A549 (cell line): ENCODE measurements around the gene ZNF662. TPM values are rescaled to one million over a fixed set of nuclear protein-coding genes. Genes with fewer than 3 reads are reported as not detected.

Source experiments
- ATAC-seq, 2 experiments: fragments of 200-7000 bp in 1 of 2; fragments of >200 bp in 1 of 2; cut with Nextera tagmentation in 1 of 2; cut with Tn5 transposase in 1 of 2; 3 replicates each; pipeline versions ENCODE4 v1.8.0 to v1.9.1; 2018 to 2020; ENCODE audit warnings: mild to moderate bottlenecking in 1 of 2, moderate library complexity in 1 of 2
- CTCF ChIA-PET: fragments of 300-600 bp; sonication (Branson Sonifier 250); formaldehyde crosslinking; extraction: SDS; loops from one replicate; lab custom pipeline; 2021; ENCODE audit warnings: antibody characterized with exemption, inconsistent platforms; lab: Yijun Ruan, JAX
- POLR2A ChIA-PET: fragments of 350-600 bp; formaldehyde crosslinking; extraction: SDS; loops from one replicate; lab custom pipeline; 2021; ENCODE audit warnings: antibody characterized with exemption, inconsistent platforms; lab: Yijun Ruan, JAX
- DNase-seq, 2 experiments: peaks; one replicate each; pipeline versions ENCODE4 v3.0.0 to v3.0.0-alpha.2; 2011 to 2016; ENCODE audit warnings: low read depth in 1 of 2, low spot score in 1 of 2
- FAIRE-seq: peaks from 2 replicates; lab custom pipeline; 2011; peaks lifted over from hg19 to GRCh38; lab: Jason Lieb, UNC
- H3K27ac ChIP-seq, 2 experiments: fragments of >200 bp; sonication (Bioruptor Twin); formaldehyde crosslinking; 3 replicates each; pipeline ENCODE4 v1.5.1; 2016 to 2017
- H3K4me1 ChIP-seq: fragments of >200 bp; sonication (Bioruptor Twin); formaldehyde crosslinking; 3 replicates; pipeline ENCODE4 v1.6.1; 2016
- H3K4me2 ChIP-seq: fragments of >200 bp; sonication (Bioruptor Twin); formaldehyde crosslinking; 3 replicates; pipeline ENCODE4 v1.6.1; 2016
- H3K4me3 ChIP-seq: fragments of >200 bp; sonication (Bioruptor Twin); formaldehyde crosslinking; 3 replicates; pipeline ENCODE4 v1.5.1; 2016
- H3K9me3 ChIP-seq: fragments of >200 bp; sonication (Bioruptor Twin); formaldehyde crosslinking; 3 replicates; pipeline ENCODE4 v1.6.1; 2016
- ATOH8 ChIP-seq: fragments of 250-450 bp; sonication (Bioruptor Pico); IDR thresholded peaks from 2 replicates; pipeline ENCODE4 v1.5.0; 2020; ENCODE audit warnings: low read depth, mild to moderate bottlenecking, moderate library complexity
- CEBPB ChIP-seq, 2 experiments: fragments of >200 bp in 1 of 2; sonication (Bioruptor Twin) in 1 of 2; formaldehyde crosslinking in 1 of 2; IDR thresholded peaks; 2 replicates each; pipeline ENCODE4 v1.6.1; 2012 to 2016
- CHD4 ChIP-seq: fragments of 200-600 bp; sonication (generic); IDR thresholded peaks from 2 replicates; pipeline ENCODE4 v1.6.1; 2016; ENCODE audit warnings: antibody characterized with exemption, mild to moderate bottlenecking, borderline replicate concordance
- EHF ChIP-seq: fragments of 250-450 bp; sonication (Bioruptor Pico); IDR thresholded peaks from 2 replicates; pipeline ENCODE4 v1.5.0; 2020; ENCODE audit warnings: mild to moderate bottlenecking
- ELK1 ChIP-seq: fragments of 150-350 bp; IDR thresholded peaks from 2 replicates; pipeline ENCODE4 v1.6.1; 2014; ENCODE audit warnings: low read depth, mild to moderate bottlenecking, low read length
- EP300 ChIP-seq, 2 experiments: fragments of >200 bp; sonication (Bioruptor Twin); formaldehyde crosslinking; IDR thresholded peaks; 2 replicates in 1 of 2; 3 replicates in 1 of 2; pipeline ENCODE4 v1.6.1; 2016 to 2017
- ESRRA ChIP-seq: fragments of 150-350 bp; IDR thresholded peaks from 2 replicates; pipeline ENCODE4 v1.6.1; 2014; ENCODE audit warnings: mild to moderate bottlenecking, low read length, borderline replicate concordance
- FOXS1 ChIP-seq: fragments of 250-450 bp; sonication (Bioruptor Pico); IDR thresholded peaks from 2 replicates; pipeline ENCODE4 v1.5.0; 2020; ENCODE audit warnings: mild to moderate bottlenecking, moderate library complexity
- HES2 ChIP-seq: fragments of >200 bp; sonication (Bioruptor Twin); formaldehyde crosslinking; IDR thresholded peaks from 2 replicates; pipeline ENCODE4 v1.6.1; 2016
- HEYL ChIP-seq: fragments of 250-450 bp; sonication (Bioruptor Pico); IDR thresholded peaks from 2 replicates; pipeline ENCODE4 v1.8.0; 2021; ENCODE audit warnings: mild to moderate bottlenecking, moderate library complexity
- HOXB5 ChIP-seq: fragments of 250-450 bp; sonication (Bioruptor Pico); IDR thresholded peaks from 2 replicates; pipeline ENCODE4 v1.5.0; 2020; ENCODE audit warnings: mild to moderate bottlenecking, moderate library complexity
- NFE2L2 ChIP-seq: fragments of 150-350 bp; conservative IDR thresholded peaks from 2 replicates; pipeline ENCODE4 v1.6.1; 2014; ENCODE audit warnings: low read length
- NPAS2 ChIP-seq: fragments of 250-450 bp; sonication (Bioruptor Pico); IDR thresholded peaks from 2 replicates; pipeline ENCODE4 v1.8.0; 2022; ENCODE audit warnings: mild to moderate bottlenecking, moderate library complexity, borderline replicate concordance
- PBX3 ChIP-seq: IDR thresholded peaks from 2 replicates; pipeline ENCODE4 v1.6.1; 2012
- RAD21 ChIP-seq, 2 experiments: fragments of >200 bp in 1 of 2; sonication (Bioruptor Twin) in 1 of 2; formaldehyde crosslinking in 1 of 2; IDR thresholded peaks in 1 of 2; conservative IDR thresholded peaks in 1 of 2; 2 replicates in 1 of 2; 3 replicates in 1 of 2; pipeline ENCODE4 v1.6.1; 2012 to 2018; ENCODE audit warnings: inconsistent platforms in 1 of 2
- RFX5 ChIP-seq: fragments of 450-650 bp; IDR thresholded peaks from 2 replicates; pipeline ENCODE4 v1.7.1; 2014; ENCODE audit warnings: antibody characterized with exemption, mild to moderate bottlenecking, moderate library complexity
- RNF2 ChIP-seq: fragments of 200-600 bp; sonication (generic); IDR thresholded peaks from 2 replicates; pipeline ENCODE4 v1.6.1; 2016; ENCODE audit warnings: low read depth, mild to moderate bottlenecking, antibody characterized with exemption, moderate library complexity, borderline replicate concordance
- SMC3 ChIP-seq: fragments of >200 bp; sonication (Bioruptor Twin); formaldehyde crosslinking; IDR thresholded peaks from 3 replicates; pipeline ENCODE4 v1.6.1; 2018; ENCODE audit warnings: inconsistent platforms
- SREBF2 ChIP-seq: fragments of 450-650 bp; IDR thresholded peaks from 2 replicates; pipeline ENCODE4 v1.6.1; 2014; ENCODE audit warnings: mild to moderate bottlenecking, moderate library complexity
- ZC3H11A ChIP-seq: fragments of 450-650 bp; IDR thresholded peaks from 2 replicates; pipeline ENCODE4 v1.6.1; 2014; ENCODE audit warnings: antibody characterized with exemption, mild to moderate bottlenecking
- ZNF302 ChIP-seq: fragments of 250-450 bp; sonication (Bioruptor Pico); IDR thresholded peaks from 2 replicates; pipeline ENCODE4 v1.9.0; 2021; ENCODE audit warnings: inconsistent platforms, mild to moderate bottlenecking, moderate library complexity
- WGBS: methylation state at CpG from one replicate; pipeline ENCODE4 v1.1.6; 2017; ENCODE audit errors: missing lambda C conversion rate; 5-methylcytosine and 5-hydroxymethylcytosine counted together
- polyA plus RNA-seq, 4 experiments: library from polyadenylated mRNA; depleted of rRNA in 3 of 4; stranded (reverse); fragments of >200 nt; fragmentation: RNase III in 1 of 4; extraction: RNeasy Plus Mini Kit Qiagen cat#74134 plus additional on column Dnase treatment in 1 of 4; gene quantifications; 2 replicates in 3 of 4; 3 replicates in 1 of 4; pipeline ENCODE4 v1.2.3, GENCODE V29; 2011 to 2017
- TF ChIP-seq, protein P1 (sequence below): fragments of >200 bp; sonication (Bioruptor Twin); formaldehyde crosslinking; IDR thresholded peaks from 3 replicates; pipeline ENCODE4 v1.6.1; 2016

Gene ZNF662
- polyA plus RNA-seq, 2 of the 4 experiments (the other 2 are of a cell fraction) = not detected

DNA sequence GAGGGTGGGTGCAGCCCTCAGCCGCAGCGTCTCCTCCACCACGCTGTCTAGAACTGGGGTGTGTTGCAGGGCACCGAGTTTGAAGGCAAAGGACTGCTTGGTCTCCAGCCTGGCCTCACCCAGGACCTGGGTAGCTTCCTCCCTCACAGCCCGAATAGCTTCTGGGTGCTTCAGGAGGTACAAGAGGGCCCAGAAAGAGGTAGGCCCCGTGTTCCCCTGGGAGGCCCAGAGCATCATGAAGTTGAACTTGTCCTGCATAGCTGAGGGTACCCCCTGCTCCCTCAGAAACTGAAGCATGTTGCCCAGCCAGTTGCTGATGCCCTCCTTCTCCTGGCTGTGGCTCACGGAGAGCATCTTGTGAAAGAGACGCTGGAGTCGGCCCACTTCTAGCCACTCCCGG is 31.2 kb upstream of the ZNF662 start:
- H3K4me2 ChIP-seq = no peak overlapping the region
- ChIA-PET POLR2A (no interaction called here), CTCF (no interaction called here)
- DNase-seq = no peak
- no peak for TF ChIP-seq EP300 (IDR thresholded peaks at IDR 0.05)
- TF ChIP-seq ZC3H11A = no peak
- TF ChIP-seq ZNF302 = no peak
- TF ChIP-seq SMC3 = no peak
- TF ChIP-seq, protein P1, sequence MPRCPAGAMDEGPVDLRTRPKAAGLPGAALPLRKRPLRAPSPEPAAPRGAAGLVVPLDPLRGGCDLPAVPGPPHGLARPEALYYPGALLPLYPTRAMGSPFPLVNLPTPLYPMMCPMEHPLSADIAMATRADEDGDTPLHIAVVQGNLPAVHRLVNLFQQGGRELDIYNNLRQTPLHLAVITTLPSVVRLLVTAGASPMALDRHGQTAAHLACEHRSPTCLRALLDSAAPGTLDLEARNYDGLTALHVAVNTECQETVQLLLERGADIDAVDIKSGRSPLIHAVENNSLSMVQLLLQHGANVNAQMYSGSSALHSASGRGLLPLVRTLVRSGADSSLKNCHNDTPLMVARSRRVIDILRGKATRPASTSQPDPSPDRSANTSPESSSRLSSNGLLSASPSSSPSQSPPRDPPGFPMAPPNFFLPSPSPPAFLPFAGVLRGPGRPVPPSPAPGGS = no peak
- TF ChIP-seq ESRRA = no peak
- TF ChIP-seq HEYL = no peak
- no peak for TF ChIP-seq HES2
- TF ChIP-seq FOXS1 (CRISPR knock-in tag) = no peak
- H3K9me3 ChIP-seq = no peaks in the 10 kb centered on the region
- no peaks in the 10 kb centered on the region for H3K4me1 ChIP-seq
- H3K4me3 ChIP-seq = no peak overlapping the region
- H3K27ac ChIP-seq = no peak overlapping the region
- 48% methylated on average over 4 of the region's 10 CpGs for WGBS
- ATAC-seq = no peak
- no peak for FAIRE-seq

DNA sequence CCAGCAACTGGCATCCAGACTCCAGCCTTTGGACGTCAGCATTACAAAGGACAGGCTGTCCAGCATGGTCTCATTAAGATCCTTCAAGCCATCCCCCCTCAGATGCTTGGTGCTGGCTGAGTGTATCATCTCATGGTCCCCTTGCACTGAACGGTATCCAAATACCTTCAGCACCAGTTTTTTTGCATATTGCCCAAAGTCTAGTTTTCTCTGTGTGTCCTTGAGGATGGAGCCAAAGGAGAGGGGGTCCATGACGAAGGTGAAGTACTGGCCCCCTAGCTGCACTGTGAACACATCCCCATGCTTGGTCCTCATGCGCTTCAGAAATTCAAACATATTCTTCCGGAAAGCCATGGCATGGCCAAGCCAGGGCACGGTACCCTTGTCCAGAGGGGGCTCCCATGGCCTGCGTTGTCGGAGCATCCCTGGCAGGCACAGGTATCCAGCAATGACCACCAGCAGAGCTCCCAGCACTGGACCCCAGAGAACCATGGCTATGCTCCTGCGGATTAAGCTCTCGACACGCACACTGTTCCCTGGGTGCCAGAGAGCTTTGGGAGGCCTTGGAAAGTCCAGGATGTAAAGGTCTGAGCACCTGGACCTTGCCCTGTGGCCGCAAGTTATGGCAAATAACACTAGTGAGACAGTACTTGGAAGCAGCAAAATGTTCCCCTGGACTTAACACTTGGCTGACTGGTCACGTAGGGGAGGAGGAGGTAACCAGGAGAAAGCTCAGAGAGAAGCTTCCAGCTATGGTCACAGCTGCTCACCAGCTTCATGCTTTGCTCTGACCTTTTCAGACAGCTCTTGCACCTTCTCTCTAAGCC is 30.4 kb upstream of the ZNF662 start, which contains the start of gene CYP8B1:
TSS of gene CYP8B1 (minus strand) at position 555 of the 827 bp plus-strand sequence. CDS start at position 492, 63 bp downstream.
- no peak for ATAC-seq
- Histone ChIP-seq H3K4me1 (no peaks in the 10 kb centered on the region), H3K27ac (no peak within 1 kb of the TSS), H3K4me3 (no peak within 1 kb of the TSS), H3K9me3 (no peaks in the 10 kb centered on the region), H3K4me2 (no peak within 1 kb of the TSS)
- ChIA-PET CTCF (interaction anchor here (0.9 kb wide), 1 partner anchor 36 kb away, joined by 3 read pairs; no protein-coding TSS in a partner anchor), POLR2A (no interaction called here)
- no peak for DNase-seq
- FAIRE-seq = no peak
- 51% methylated on average over 11 of the region's 13 CpGs for WGBS
- TF ChIP-seq, protein P1 = no peak
- TF ChIP-seq ATOH8 (CRISPR knock-in tag) (no peak), HES2 (no peak), NFE2L2 (no peak), EHF (no peak), CHD4 (no peak), RNF2 (no peak)

DNA sequence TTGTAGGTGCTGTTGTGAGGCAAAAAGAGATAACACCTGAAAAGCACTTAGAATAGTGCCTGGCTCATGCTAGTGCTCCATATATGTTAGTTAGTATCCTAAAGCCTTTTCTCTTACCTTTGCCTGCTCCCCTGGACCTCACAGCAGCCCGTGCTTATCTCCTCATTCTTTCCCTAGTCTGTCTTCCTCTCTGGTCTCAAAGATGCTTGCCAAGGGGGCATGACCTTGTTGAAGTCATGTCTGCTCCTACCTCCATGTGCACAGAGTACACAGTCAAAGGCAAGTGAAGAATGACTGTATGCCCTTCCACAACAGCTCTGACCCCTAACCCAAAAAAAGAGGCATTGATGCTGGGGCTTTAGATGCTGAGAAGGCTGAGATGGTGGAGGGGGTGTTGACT is 29.5 kb upstream of the ZNF662 start:
- DNase-seq (no peak), ATAC-seq (no peak), FAIRE-seq (no peak)
- CTCF ChIA-PET = interaction anchor here (0.9 kb wide), 1 partner anchor 37 kb away, joined by 3 read pairs; no protein-coding TSS in a partner anchor
- 0% methylated on average over 1 of the region's 1 CpG for WGBS
- no peak overlapping the region for H3K4me2 ChIP-seq
- no peak overlapping the region for H3K27ac ChIP-seq
- H3K4me1 ChIP-seq = no peaks in the 10 kb centered on the region
- no peaks in the 10 kb centered on the region for H3K9me3 ChIP-seq
- H3K4me3 ChIP-seq = no peak overlapping the region
- POLR2A ChIA-PET = no interaction called here
- TF ChIP-seq HEYL = no peak
- no peak for TF ChIP-seq ATOH8 (CRISPR knock-in tag)
- no peak for TF ChIP-seq RAD21 (conservative IDR thresholded peaks at IDR 0.05 in 1 of 2, IDR thresholded peaks at IDR 0.05 in 1 of 2)
- TF ChIP-seq NPAS2 (CRISPR knock-in tag) = no peak
- TF ChIP-seq PBX3 = no peak
- TF ChIP-seq CEBPB (IDR thresholded peaks at IDR 0.05) = no peak
- no peak for TF ChIP-seq RFX5
- TF ChIP-seq ELK1 = no peak
- no peak for TF ChIP-seq ESRRA
- no peak for TF ChIP-seq NFE2L2
- no peak for TF ChIP-seq ZNF302
- TF ChIP-seq SREBF2 = no peak
- TF ChIP-seq HOXB5 (CRISPR knock-in tag) = no peak
- no peak for TF ChIP-seq FOXS1 (CRISPR knock-in tag)
- TF ChIP-seq, all 56 proteins: peak for 0
